ENCODE data around the gene CDH23. TPM values are rescaled to one million over a fixed set of nuclear protein-coding genes. Genes with fewer than 3 reads are reported as not detected.

Gene CDH23
- total RNA-seq, 1 experiment from 2014 or later, result 7.8 TPM

- Histone ChIP-seq H3K4me2 (no peak overlapping the region), H3K4me1 (replicated peaks; ENCODE audit: insufficient read depth) (no peaks in the 10 kb centered on the region), H2AFZ (no peak overlapping the region), H3K79me2 (ENCODE audit: low read depth) (no peaks in the 10 kb centered on the region), H3K9me3 (ENCODE audit: insufficient read depth, low read depth) (no peaks in the 10 kb centered on the region), H4K20me1 (ENCODE audit: insufficient read depth) (no peaks in the 10 kb centered on the region; the same call in 1 of the 2 replicates), H3F3A (ENCODE audit: insufficient read depth, low read depth) (no peaks in the 10 kb centered on the region), H3K4me3 (no peak overlapping the region), H3K36me3 (ENCODE audit: low read depth) (no peaks in the 10 kb centered on the region), H3K27me3 (ENCODE audit: insufficient read depth, low read depth) (no peaks in the 10 kb centered on the region), H3K27ac (no peak overlapping the region), H3K9me2 (ENCODE audit: insufficient read depth) (no peaks in the 10 kb centered on the region)
- DNase-seq, result no peak
- ChIA-PET POLR2A (ENCODE audit: unreplicated experiment) (no interaction called here), CTCF (no interaction called here)
- TF ChIP-seq EZH2 (IDR thresholded peaks at IDR 0.05; ENCODE audit: low read depth), result no peak
- no peak for TF ChIP-seq CTCF (conservative IDR thresholded peaks at IDR 0.05)
- intact Hi-C loops (cut with micrococcal nuclease; ENCODE audit: unreplicated experiment), result no loop called here
- no TSS peak for BruUV-seq (replicated peaks)
These were observed 166.2 kb downstream of the CDH23 start for GRCh38 chr10:71562904-71563303.

- DNase-seq, result no peak
- Histone ChIP-seq H3K79me2 (ENCODE audit: low read depth) (no peaks in the 10 kb centered on the region), H3K36me3 (ENCODE audit: low read depth) (no peaks in the 10 kb centered on the region), H3K9me2 (ENCODE audit: insufficient read depth) (no peaks in the 10 kb centered on the region), H3K4me1 (replicated peaks; ENCODE audit: insufficient read depth) (no peaks in the 10 kb centered on the region), H3K27ac (no peak overlapping the region), H3K27me3 (ENCODE audit: insufficient read depth, low read depth) (no peaks in the 10 kb centered on the region), H3K4me3 (no peak overlapping the region), H2AFZ (no peak overlapping the region), H3F3A (ENCODE audit: insufficient read depth, low read depth) (no peaks in the 10 kb centered on the region), H3K4me2 (no peak overlapping the region), H3K9me3 (ENCODE audit: insufficient read depth, low read depth) (no peaks in the 10 kb centered on the region), H4K20me1 (ENCODE audit: insufficient read depth) (no peaks in the 10 kb centered on the region; the same call in 1 of the 2 replicates)
- BruUV-seq (replicated peaks), result no TSS peak
- TF ChIP-seq EZH2 (IDR thresholded peaks at IDR 0.05; ENCODE audit: low read depth) (no peak), CTCF (conservative IDR thresholded peaks at IDR 0.05) (no peak)
- ChIA-PET POLR2A (ENCODE audit: unreplicated experiment) (interaction anchor here (0.6 kb wide), 1 partner anchor 232 kb away, joined by 4 read pairs; no protein-coding TSS in a partner anchor), CTCF (interaction anchor here (0.6 kb wide), 1 partner anchor 160 kb away, joined by 3 read pairs; no protein-coding TSS in a partner anchor)
- intact Hi-C loops (cut with micrococcal nuclease; ENCODE audit: unreplicated experiment), result loop anchor here (2.0 kb wide), 1 partner anchor 142 kb away; no protein-coding TSS in a partner anchor
These were observed 167.6 kb downstream of the CDH23 start for GRCh38 chr10:71564194-71564820.

GRCh38 chr10:71565284-71566000, 168.7 kb downstream of the CDH23 start:
- Histone ChIP-seq H2AFZ (no peak overlapping the region), H3K27me3 (ENCODE audit: insufficient read depth, low read depth) (no peaks in the 10 kb centered on the region), H3K4me2 (no peak overlapping the region), H4K20me1 (ENCODE audit: insufficient read depth) (no peaks in the 10 kb centered on the region; the same call in 1 of the 2 replicates), H3K4me3 (no peak overlapping the region), H3K36me3 (ENCODE audit: low read depth) (no peaks in the 10 kb centered on the region), H3K79me2 (ENCODE audit: low read depth) (no peaks in the 10 kb centered on the region), H3F3A (ENCODE audit: insufficient read depth, low read depth) (no peaks in the 10 kb centered on the region), H3K9me3 (ENCODE audit: insufficient read depth, low read depth) (no peaks in the 10 kb centered on the region), H3K27ac (no peak overlapping the region), H3K9me2 (ENCODE audit: insufficient read depth) (no peaks in the 10 kb centered on the region), H3K4me1 (replicated peaks; ENCODE audit: insufficient read depth) (no peaks in the 10 kb centered on the region)
- no peak for DNase-seq
- intact Hi-C loops (cut with micrococcal nuclease; ENCODE audit: unreplicated experiment), result loop anchor here (2.0 kb wide), 1 partner anchor 141 kb away; no protein-coding TSS in a partner anchor
- BruUV-seq (replicated peaks), result no TSS peak
- CTCF ChIA-PET, result interaction anchor here (0.6 kb wide), 3 partner anchors 15 to 245 kb away, joined by 3 read pairs; no protein-coding TSS in a partner anchor
- TF ChIP-seq CTCF (conservative IDR thresholded peaks at IDR 0.05) (no peak), EZH2 (IDR thresholded peaks at IDR 0.05; ENCODE audit: low read depth) (no peak)
- POLR2A ChIA-PET (ENCODE audit: unreplicated experiment), result no interaction called here
